H9 (cell line): Measurements from ENCODE around the gene DNER. TPM values are rescaled to one million over a fixed set of nuclear protein-coding genes. Genes with fewer than 3 reads are reported as not detected.

Experiments used
- DNase-seq: peaks from one replicate; pipeline ENCODE4 v3.0.0-alpha.2; 2017
- H2AFZ ChIP-seq: one replicate; pipeline ENCODE4 v1.6.1; 2013; ENCODE audit warnings: mild to moderate bottlenecking, low read length, control low read depth, moderate library complexity
- H2AK5ac ChIP-seq: 2 replicates; pipeline ENCODE4 v1.6.1; 2013; ENCODE audit warnings: low read length, control low read depth, mixed read lengths; ENCODE audit not compliant: insufficient read length
- H2BK120ac ChIP-seq: one replicate; pipeline ENCODE4 v1.6.1; 2013; ENCODE audit warnings: low read depth, mild to moderate bottlenecking, low read length, control low read depth, inconsistent platforms; ENCODE audit not compliant: poor library complexity, severe bottlenecking
- H2BK12ac ChIP-seq: 2 replicates; pipeline ENCODE4 v1.6.1; 2013; ENCODE audit warnings: low read length, control low read depth, mixed read lengths, low read depth; ENCODE audit not compliant: insufficient read length
- H2BK15ac ChIP-seq: 2 replicates; pipeline ENCODE4 v1.6.1; 2013; ENCODE audit warnings: low read depth, low read length, control low read depth
- H2BK20ac ChIP-seq: one replicate; pipeline ENCODE4 v1.6.1; 2013; ENCODE audit warnings: low read depth, mild to moderate bottlenecking, low read length, control low read depth, inconsistent platforms; ENCODE audit not compliant: poor library complexity, severe bottlenecking
- H2BK5ac ChIP-seq: 2 replicates; pipeline ENCODE4 v1.6.1; 2013; ENCODE audit warnings: low read length, control low read depth, mixed read lengths; ENCODE audit not compliant: insufficient read length
- H3K14ac ChIP-seq: 2 replicates; pipeline ENCODE4 v1.6.1; 2013; ENCODE audit warnings: low read length, control low read depth; ENCODE audit not compliant: insufficient read depth
- H3K18ac ChIP-seq: 2 replicates; pipeline ENCODE4 v1.6.1; 2013; ENCODE audit warnings: low read depth, mild to moderate bottlenecking, mixed read lengths, low read length, control low read depth; ENCODE audit not compliant: insufficient read length
- H3K23ac ChIP-seq: 2 replicates; pipeline ENCODE4 v1.6.1; 2013; ENCODE audit warnings: low read length, control low read depth, mixed read lengths, low read depth; ENCODE audit not compliant: insufficient read length
- H3K23me2 ChIP-seq: 2 replicates; pipeline ENCODE4 v1.6.1; 2013; ENCODE audit warnings: low read depth, mild to moderate bottlenecking, mixed read lengths, low read length, control low read depth; ENCODE audit not compliant: insufficient read length, poor library complexity, severe bottlenecking
- H3K27ac ChIP-seq: 2 replicates; pipeline ENCODE4 v1.5.1; 2013; ENCODE audit warnings: low read length, control low read depth, mixed read lengths, low read depth; ENCODE audit not compliant: insufficient read length
- H3K27me3 ChIP-seq: 2 replicates; pipeline ENCODE4 v1.6.1; 2013; ENCODE audit warnings: low read length, control low read depth, inconsistent platforms; ENCODE audit not compliant: insufficient read depth
- H3K4ac ChIP-seq: 2 replicates; pipeline ENCODE4 v1.6.1; 2013; ENCODE audit warnings: low read depth, mild to moderate bottlenecking, control low read depth, inconsistent platforms, low read length, moderate library complexity
- H3K4me1 ChIP-seq: 2 replicates; pipeline ENCODE4 v1.6.1; 2013; ENCODE audit warnings: low read length, control low read depth, inconsistent platforms; ENCODE audit not compliant: insufficient read depth
- H3K4me2 ChIP-seq: 2 replicates; pipeline ENCODE4 v1.6.1; 2013; ENCODE audit warnings: low read length, control low read depth, mixed read lengths; ENCODE audit not compliant: insufficient read length, insufficient read depth
- H3K56ac ChIP-seq: 2 replicates; pipeline ENCODE4 v1.6.1; 2013; ENCODE audit warnings: low read depth, mild to moderate bottlenecking, mixed read lengths, low read length, control low read depth; ENCODE audit not compliant: insufficient read length
- H3K79me1 ChIP-seq: 2 replicates; pipeline ENCODE4 v1.6.1; 2013; ENCODE audit warnings: low read depth, mild to moderate bottlenecking, moderate library complexity, low read length, control low read depth, inconsistent platforms; ENCODE audit not compliant: insufficient read depth, poor library complexity, severe bottlenecking
- H3K79me2 ChIP-seq: 2 replicates; pipeline ENCODE4 v1.6.1; 2013; ENCODE audit warnings: low read length, control low read depth, inconsistent platforms; ENCODE audit not compliant: insufficient read depth
- H3K9ac ChIP-seq: 2 replicates; pipeline ENCODE4 v1.6.1; 2013; ENCODE audit warnings: low read length, control low read depth, mixed read lengths; ENCODE audit not compliant: insufficient read length; ENCODE audit errors: extremely low read depth
- H3K9me3 ChIP-seq: one replicate; pipeline ENCODE4 v1.6.1; 2013; ENCODE audit warnings: low read depth, low read length, inconsistent platforms; ENCODE audit not compliant: control insufficient read depth
- H3T11ph ChIP-seq: one replicate; pipeline ENCODE4 v1.6.1; 2013; ENCODE audit warnings: mild to moderate bottlenecking, low read length, control low read depth, inconsistent platforms
- H4K20me1 ChIP-seq: one replicate; pipeline ENCODE4 v1.6.1; 2013; ENCODE audit not compliant: control insufficient read depth, insufficient read length, insufficient read depth
- H4K5ac ChIP-seq: 2 replicates; pipeline ENCODE4 v1.6.1; 2013; ENCODE audit warnings: low read depth, mild to moderate bottlenecking, mixed read lengths, low read length, control low read depth; ENCODE audit not compliant: insufficient read length
- H4K8ac ChIP-seq: replicated peaks from 2 replicates; pipeline ENCODE4 v1.6.1; 2013; ENCODE audit warnings: low read length, control low read depth, mixed read lengths, low read depth; ENCODE audit not compliant: insufficient read length
- H4K91ac ChIP-seq: 2 replicates; pipeline ENCODE4 v1.6.1; 2013; ENCODE audit warnings: low read depth, mild to moderate bottlenecking, moderate library complexity, mixed read lengths, low read length, control low read depth; ENCODE audit not compliant: insufficient read length
- H3K27ac Mint-ChIP-seq, 3 experiments: 2 replicates in 2 of 3; 3 replicates in 1 of 3; pipeline ENCODE4 v1.8.0; 2020 to 2021; ENCODE audit warnings: mixed read lengths in 3 of 3, mild to moderate bottlenecking in 1 of 3, moderate library complexity in 1 of 3
- H3K27me3 Mint-ChIP-seq: 2 replicates; pipeline ENCODE4 v1.8.0; 2021; ENCODE audit warnings: low read depth, mild to moderate bottlenecking, moderate library complexity, mixed read lengths
- H3K36me3 Mint-ChIP-seq, 3 experiments: 2 replicates in 2 of 3; 3 replicates in 1 of 3; pipeline ENCODE4 v1.8.0; 2020 to 2021; ENCODE audit warnings: low read depth in 3 of 3, mixed read lengths in 3 of 3; ENCODE audit not compliant: insufficient read depth in 1 of 3
- H3K4me1 Mint-ChIP-seq, 2 experiments: 2 replicates each; pipeline ENCODE4 v1.8.0; 2020; ENCODE audit warnings: mixed read lengths in 2 of 2
- H3K4me3 Mint-ChIP-seq, 2 experiments: 2 replicates in 1 of 2; 3 replicates in 1 of 2; pipeline ENCODE4 v1.8.0; 2020 to 2021; ENCODE audit warnings: mild to moderate bottlenecking in 2 of 2, mixed read lengths in 2 of 2, moderate library complexity in 1 of 2
- H3K9me3 Mint-ChIP-seq, 2 experiments: 2 replicates in 1 of 2; 3 replicates in 1 of 2; pipeline ENCODE4 v1.8.0; 2020; ENCODE audit warnings: mild to moderate bottlenecking in 2 of 2, mixed read lengths in 2 of 2, moderate library complexity in 1 of 2
- WGBS: extraction: QIAGEN DNeasy Blood & Tissue Kit; methylation state at CpG from one replicate; pipeline ENCODE4 v1.1.7; 2013; ENCODE audit warnings: missing lambda C conversion rate, low lambda C conversion rate, mixed read lengths; ENCODE audit not compliant: insufficient read length; ENCODE audit errors: extremely low coverage; 5-methylcytosine and 5-hydroxymethylcytosine counted together
- total RNA-seq: library from RNA; stranded (reverse); gene quantifications from 2 replicates; pipeline ENCODE4 v1.2.1, GENCODE V29; 2021
- TF ChIP-seq, protein P1 (sequence below): fragments of 200-600 bp; sonication (generic); conservative IDR thresholded peaks from 3 replicates; pipeline ENCODE4 v1.8.0; 2021; ENCODE audit warnings: antibody characterized with exemption, mild to moderate bottlenecking

The DNER gene
- total RNA-seq, 1 experiment from 2014 or later: 1.0 TPM

DNA sequence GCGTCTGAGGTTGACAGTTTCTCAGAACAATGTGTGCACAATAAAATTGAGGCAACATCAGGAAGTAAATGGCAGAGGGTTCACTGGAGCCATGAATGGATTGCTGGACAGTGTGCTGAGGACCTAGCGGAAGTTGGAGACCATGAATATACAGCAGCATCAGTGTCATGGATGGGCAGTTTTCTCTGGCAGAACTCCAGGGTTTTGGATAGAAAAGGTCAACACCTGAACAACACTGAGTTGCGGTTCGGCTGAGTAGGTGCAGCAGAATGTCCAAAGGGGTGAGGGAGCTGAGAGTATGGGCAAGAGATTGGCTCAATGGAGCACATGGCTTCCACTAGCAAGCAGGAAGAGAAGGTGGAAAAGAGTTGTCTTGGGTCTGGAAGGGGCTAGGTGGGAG lies 73.7 kb downstream of the DNER start:
- H3K9ac ChIP-seq: no peak overlapping the region
- WGBS: no CpG with 5 or more reads among the region's 4 CpGs
- H2BK120ac ChIP-seq: no peak overlapping the region
- H3K79me1 ChIP-seq: no peaks in the 10 kb centered on the region
- Mint-ChIP-seq H3K27ac (no peak overlapping the region; a peak in 1 of 7 replicates), H3K4me3 (no peak overlapping the region), H3K4me1 (peaks cover 3 to 4% of the 10 kb centered on the region in 2 experiments; a peak in 1 of 4 replicates), H3K9me3 (no peaks in the 10 kb centered on the region), H3K27me3 (no peaks in the 10 kb centered on the region), H3K36me3 (no peaks in the 10 kb centered on the region)
- H3K9me3 ChIP-seq: no peaks in the 10 kb centered on the region
- H2BK15ac ChIP-seq: no peak overlapping the region
- H4K91ac ChIP-seq: no peak overlapping the region
- H3K27ac ChIP-seq: no peak overlapping the region
- H2BK5ac ChIP-seq: no peak overlapping the region
- H2AFZ ChIP-seq: no peak overlapping the region
- H3K4me2 ChIP-seq: no peak overlapping the region
- TF ChIP-seq, protein P1, sequence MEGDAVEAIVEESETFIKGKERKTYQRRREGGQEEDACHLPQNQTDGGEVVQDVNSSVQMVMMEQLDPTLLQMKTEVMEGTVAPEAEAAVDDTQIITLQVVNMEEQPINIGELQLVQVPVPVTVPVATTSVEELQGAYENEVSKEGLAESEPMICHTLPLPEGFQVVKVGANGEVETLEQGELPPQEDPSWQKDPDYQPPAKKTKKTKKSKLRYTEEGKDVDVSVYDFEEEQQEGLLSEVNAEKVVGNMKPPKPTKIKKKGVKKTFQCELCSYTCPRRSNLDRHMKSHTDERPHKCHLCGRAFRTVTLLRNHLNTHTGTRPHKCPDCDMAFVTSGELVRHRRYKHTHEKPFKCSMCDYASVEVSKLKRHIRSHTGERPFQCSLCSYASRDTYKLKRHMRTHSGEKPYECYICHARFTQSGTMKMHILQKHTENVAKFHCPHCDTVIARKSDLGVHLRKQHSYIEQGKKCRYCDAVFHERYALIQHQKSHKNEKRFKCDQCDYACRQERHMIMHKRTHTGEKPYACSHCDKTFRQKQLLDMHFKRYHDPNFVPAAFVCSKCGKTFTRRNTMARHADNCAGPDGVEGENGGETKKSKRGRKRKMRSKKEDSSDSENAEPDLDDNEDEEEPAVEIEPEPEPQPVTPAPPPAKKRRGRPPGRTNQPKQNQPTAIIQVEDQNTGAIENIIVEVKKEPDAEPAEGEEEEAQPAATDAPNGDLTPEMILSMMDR: no peak
- H2BK12ac ChIP-seq: no peak overlapping the region
- H3K27me3 ChIP-seq: no peaks in the 10 kb centered on the region
- H2AK5ac ChIP-seq: no peak overlapping the region
- H3K23me2 ChIP-seq: no peaks in the 10 kb centered on the region
- no peak overlapping the region for H3K4ac ChIP-seq
- no peak for DNase-seq
- H3K56ac ChIP-seq: no peak overlapping the region
- H3K4me1 ChIP-seq: no peaks in the 10 kb centered on the region
- H3K18ac ChIP-seq: no peak overlapping the region
- H4K20me1 ChIP-seq: no peaks in the 10 kb centered on the region
- H4K5ac ChIP-seq: no peak overlapping the region
- no peak overlapping the region for H3K23ac ChIP-seq
- H3K79me2 ChIP-seq: no peaks in the 10 kb centered on the region
- H3K14ac ChIP-seq: no peak overlapping the region
- H4K8ac ChIP-seq: no peak overlapping the region
- no peak overlapping the region for H3T11ph ChIP-seq
- no peak overlapping the region for H2BK20ac ChIP-seq
